Right ventricle myocardium inferior (tissue), 1 donor: ENCODE results near the gene CRB2. TPM values are rescaled to one million over a fixed set of nuclear protein-coding genes. Genes with fewer than 3 reads are reported as not detected.

Experiments used
- ATAC-seq: fragments of 200-7000 bp; cut with Tn5 transposase; one replicate; pipeline ENCODE4 v1.9.1; 2020; ENCODE audit warnings: mild to moderate bottlenecking, moderate library complexity
- DNase-seq: peaks from one replicate; pipeline ENCODE4 v3.0.0; 2021; ENCODE audit errors: missing footprints
- intact Hi-C: fragments of 100-400 bp; cut with DNase I; formaldehyde crosslinking; loops from one replicate; pipeline ENCODE4 v1.11.0; 2022
- microRNA-seq: library from miRNA; unstranded; fragments of <30 nt; microRNA quantifications from one replicate; pipeline ENCODE4 v1.2.0, GENCODE V29; 2020
- total RNA-seq: library from RNA; stranded (reverse); fragmentation: NEBNext Ultra II Directional; extraction: Animal tissue kit (Norgen Biotek cat#: 25700); gene quantifications from one replicate; pipeline ENCODE4 v1.2.1, GENCODE V29; 2021
- donor health status: DM: no; HTN: yes; CAD: no; lungs with severe emphysema.

CRB2 gene
- total RNA-seq, 1 donor from 2014 or later: 0.08 TPM

GRCh38 chr9:123422635-123423310, 66.8 kb downstream of the CRB2 start:
- DNase-seq (no peak), ATAC-seq (no peak)
- intact Hi-C loops: no loop called here

GRCh38 chr9:123423311-123423640, 67.3 kb downstream of the CRB2 start:
- no peak for DNase-seq
- intact Hi-C loops: no loop called here
- ATAC-seq: no peak

GRCh38 chr9:123424131-123424530, 68.1 kb downstream of the CRB2 start:
- DNase-seq (no peak), ATAC-seq (peak; percentile 64)
- intact Hi-C loops: no loop called here

- ATAC-seq: no peak
- intact Hi-C loops: no loop called here
- no peak for DNase-seq
These were observed 68.7 kb downstream of the CRB2 start for GRCh38 chr9:123424552-123425225.

GRCh38 chr9:123425261-123425821, 69.3 kb downstream of the CRB2 start:
- ATAC-seq: no peak
- DNase-seq: no peak
- intact Hi-C loops: no loop called here

- intact Hi-C loops: no loop called here
- ATAC-seq: no peak
These were observed 69.9 kb downstream of the CRB2 start for GRCh38 chr9:123425836-123426365.

GRCh38 chr9:123426406-123426805, 70.4 kb downstream of the CRB2 start:
- intact Hi-C loops: no loop called here
- ATAC-seq: no peak
- DNase-seq: no peak

More at GRCh38 chr9:123425836-123426365, 69.9 kb downstream of the CRB2 start:
- no peak for DNase-seq

Small RNA genes within 50 kb of the gene (microRNA-seq; reads per million reads assigned to microRNA genes)
- not detected for gene MIR601

Other genes starting within 250 kb of the CRB2 start
- gene STRBP, start 87.6 kb upstream of the CRB2 start, total RNA-seq: 21.6 TPM